BLaER1 treated with 17β-estradiol and CSF1 and Interleukin-3, amounts not matched to agents 10 nM and 100 nM (cell line): ENCODE results near the gene RABGAP1L.

Experiments
- H3K27ac ChIP-seq, 11 experiments: shearing (Covaris generic); formaldehyde crosslinking; 2 replicates each; pipeline ENCODE4 v1.8.1; 2022
- H3K27me3 ChIP-seq, 11 experiments: shearing (Covaris generic); formaldehyde crosslinking; 2 replicates each; pipeline ENCODE4 v1.8.1; 2022
- H3K36me3 ChIP-seq, 11 experiments: shearing (Covaris generic); formaldehyde crosslinking; 2 replicates each; pipeline ENCODE4 v1.8.1; 2022
- H3K4me1 ChIP-seq, 10 experiments: shearing (Covaris generic); formaldehyde crosslinking; 2 replicates each; pipeline ENCODE4 v1.8.1; 2022
- H3K4me2 ChIP-seq, 11 experiments: shearing (Covaris generic); formaldehyde crosslinking; 2 replicates each; pipeline ENCODE4 v1.8.1; 2022
- H3K4me3 ChIP-seq, 10 experiments: shearing (Covaris generic); formaldehyde crosslinking; 2 replicates each; pipeline ENCODE4 v1.8.1; 2022
- H3K9ac ChIP-seq, 11 experiments: shearing (Covaris generic); formaldehyde crosslinking; 2 replicates each; pipeline ENCODE4 v1.8.1; 2022
- H3K9me3 ChIP-seq, 11 experiments: shearing (Covaris generic); formaldehyde crosslinking; replicated peaks in 1 of 11; 2 replicates each; pipeline ENCODE4 v1.8.1; 2022
- H4K20me1 ChIP-seq, 11 experiments: shearing (Covaris generic); formaldehyde crosslinking; 2 replicates each; pipeline ENCODE4 v1.8.1; 2022
- Cebpa-rat ChIP-seq, 11 experiments: shearing (Covaris generic); IDR thresholded peaks; 2 replicates each; pipeline ENCODE4 v1.8.1; 2022

Gene RABGAP1L

DNA sequence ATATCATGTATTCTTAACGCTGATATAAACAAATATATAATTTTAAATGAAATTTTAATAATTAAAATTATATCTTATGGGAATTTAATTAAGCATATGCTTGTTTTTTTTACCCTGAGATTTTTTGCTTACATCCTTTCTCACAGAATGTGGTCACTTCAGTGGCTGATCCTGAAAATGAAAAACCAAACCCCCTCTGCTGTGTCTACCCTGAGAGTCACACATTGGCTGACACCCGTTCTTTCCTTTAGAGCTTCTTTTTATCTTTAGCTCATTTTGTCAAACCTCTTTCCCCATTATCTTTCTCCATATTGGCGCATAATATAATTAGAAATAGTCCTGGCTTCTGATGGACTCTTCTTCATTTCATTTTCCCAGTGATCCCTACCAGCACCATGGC, 829.7 kb downstream of the RABGAP1L start:
- Histone ChIP-seq H3K4me2 (peak overlapping the region in 3 of 11 experiments; percentile 78 to 81 (median 78); a peak in 2 of 22 replicates), H3K36me3 (peaks cover 0 to 12% (median 4%) of the 10 kb centered on the region in 11 experiments; a peak in 6 of 22 replicates), H3K27me3 (no peaks in the 10 kb centered on the region), H4K20me1 (no peaks in the 10 kb centered on the region), H3K4me3 (no peak overlapping the region), H3K9me3 (no peaks in the 10 kb centered on the region), H3K9ac (no peak overlapping the region), H3K4me1 (peaks cover 5 to 23% (median 15%) of the 10 kb centered on the region in 10 experiments; a peak in 19 of 20 replicates), H3K27ac (no peak overlapping the region)
- TF ChIP-seq Cebpa-rat (IDR thresholded peaks at IDR 0.05), result no peak

DNA sequence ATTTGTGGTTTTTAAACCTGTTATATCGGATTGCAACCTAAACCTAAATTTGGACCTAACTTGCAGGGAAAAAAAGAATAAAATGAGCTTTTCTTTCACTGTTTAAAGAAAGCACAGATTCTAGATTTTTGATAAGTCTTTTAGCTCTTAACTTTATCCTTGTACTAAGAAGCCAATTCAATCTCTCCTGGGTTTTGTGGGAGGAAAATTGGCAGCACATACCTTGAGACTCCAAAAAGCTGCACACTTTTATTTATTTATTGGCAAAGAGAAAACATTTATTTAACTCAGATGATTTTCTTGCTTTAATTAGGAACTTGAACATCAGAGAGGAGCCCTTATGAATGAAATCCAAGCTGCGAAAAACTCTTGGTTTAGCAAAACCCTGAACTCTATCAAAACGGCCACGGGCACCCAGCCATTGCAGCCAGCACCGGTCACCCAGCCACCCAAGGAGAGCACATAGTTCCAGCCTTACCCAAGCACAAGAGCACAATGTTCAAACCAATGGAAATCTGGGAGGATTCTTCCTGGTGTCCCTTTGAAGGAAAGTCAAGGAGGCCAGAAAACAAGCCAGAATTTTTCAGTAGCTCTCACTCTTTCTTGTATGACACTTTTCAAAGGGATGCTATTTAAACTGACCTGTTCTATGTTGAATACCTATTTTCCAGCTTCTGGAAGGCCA, 830.4 kb downstream of the RABGAP1L start:
- no peaks in the 10 kb centered on the region for H3K27me3 ChIP-seq
- H3K9ac ChIP-seq, result peak overlapping the region in 9 of 11 experiments; percentile 43 to 79 (median 71); a peak in 11 of 22 replicates
- H3K4me2 ChIP-seq, result peak overlapping the region; percentile 66 to 89 (median 80)
- TF ChIP-seq Cebpa-rat (IDR thresholded peaks at IDR 0.05), result no peak
- H3K9me3 ChIP-seq, result no peaks in the 10 kb centered on the region
- no peaks in the 10 kb centered on the region for H4K20me1 ChIP-seq
- H3K4me1 ChIP-seq, result peaks cover 5 to 23% (median 15%) of the 10 kb centered on the region in 10 experiments; a peak in 19 of 20 replicates
- H3K36me3 ChIP-seq, result peaks cover 0 to 14% (median 4%) of the 10 kb centered on the region in 11 experiments; a peak in 6 of 22 replicates
- H3K27ac ChIP-seq, result peak overlapping the region in 10 of 11 experiments; percentile 48 to 75 (median 69); a peak in 17 of 22 replicates
- peak overlapping the region in 7 of 10 experiments; percentile 48 to 57 (median 54); a peak in 12 of 20 replicates for H3K4me3 ChIP-seq

DNA sequence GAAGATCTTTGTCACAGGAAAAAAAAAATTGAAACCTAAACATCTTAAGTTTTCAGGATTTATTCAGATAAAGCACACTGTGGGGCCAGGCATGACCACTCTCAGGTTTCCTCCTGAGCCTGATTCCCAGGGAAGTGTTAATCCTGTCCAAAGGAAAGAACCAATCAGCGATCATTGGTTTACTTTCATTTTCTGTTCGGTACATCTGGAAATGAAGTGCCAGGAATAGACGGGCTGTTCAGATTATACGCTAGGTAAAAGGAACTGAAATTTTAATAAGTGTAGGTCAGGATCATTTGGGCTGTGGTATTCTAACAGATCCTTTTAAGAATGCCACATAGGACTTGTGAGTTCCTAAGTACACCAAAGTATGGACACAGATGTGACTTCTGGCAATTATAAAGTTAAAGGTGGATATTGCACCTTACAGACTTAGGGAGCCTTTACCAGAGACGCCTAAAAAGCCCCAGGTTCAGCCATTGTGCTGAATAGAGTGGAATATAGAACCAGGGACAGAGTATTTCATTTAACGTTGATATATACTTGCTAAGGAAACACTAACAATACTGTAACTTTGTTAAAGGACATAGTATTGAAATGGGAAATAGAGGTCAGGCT, 831.2 kb downstream of the RABGAP1L start:
- Histone ChIP-seq H3K4me1 (peaks cover 5 to 23% (median 15%) of the 10 kb centered on the region in 10 experiments; a peak in 19 of 20 replicates), H3K4me2 (peak overlapping the region; percentile 66 to 89 (median 80)), H4K20me1 (no peaks in the 10 kb centered on the region)

DNA sequence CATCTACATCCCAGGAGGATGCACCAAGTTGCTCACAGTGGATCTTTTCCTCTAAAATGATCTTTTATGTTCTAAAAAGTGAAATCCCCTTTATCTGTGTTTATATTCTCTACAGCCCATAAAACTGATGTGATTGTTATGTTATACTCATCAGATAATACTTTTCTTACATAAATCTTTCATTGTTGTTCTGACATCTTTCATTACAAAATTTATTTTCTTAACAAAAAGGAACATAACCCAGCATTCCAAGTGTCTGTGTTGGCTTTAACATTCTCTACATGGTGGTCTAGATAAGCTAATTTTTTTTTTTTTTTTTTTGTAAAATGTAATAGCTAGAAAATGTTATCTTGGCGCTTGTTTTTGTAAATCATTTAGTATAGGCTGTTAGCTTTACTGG, 832.2 kb downstream of the RABGAP1L start:
- no peak overlapping the region for H3K4me2 ChIP-seq
- no peaks in the 10 kb centered on the region for H3K27me3 ChIP-seq
- no peak overlapping the region for H3K9ac ChIP-seq
- H3K36me3 ChIP-seq, result peaks cover 0 to 31% (median 12%) of the 10 kb centered on the region in 11 experiments; a peak in 9 of 22 replicates
- H4K20me1 ChIP-seq, result no peaks in the 10 kb centered on the region
- H3K4me1 ChIP-seq, result peaks cover 5 to 23% (median 15%) of the 10 kb centered on the region in 10 experiments; a peak in 19 of 20 replicates
- TF ChIP-seq Cebpa-rat (IDR thresholded peaks at IDR 0.05), result no peak
- no peaks in the 10 kb centered on the region; a peak in 4 of 22 replicates for H3K9me3 ChIP-seq
- no peak overlapping the region for H3K4me3 ChIP-seq
- H3K27ac ChIP-seq, result no peak overlapping the region

More for the DNA sequence above, 831.2 kb downstream of the RABGAP1L start:
- peaks cover 0 to 21% (median 5%) of the 10 kb centered on the region in 11 experiments; a peak in 5 of 22 replicates for H3K36me3 ChIP-seq
- peak overlapping the region; percentile 42 to 79 (median 67); a peak in 21 of 22 replicates for H3K9ac ChIP-seq
- H3K9me3 ChIP-seq, result no peaks in the 10 kb centered on the region
- peak overlapping the region; percentile 46 to 61 (median 54) for H3K4me3 ChIP-seq
- peak overlapping the region; percentile 48 to 75 (median 69) for H3K27ac ChIP-seq
- TF ChIP-seq Cebpa-rat (IDR thresholded peaks at IDR 0.05), result no peak
- no peaks in the 10 kb centered on the region for H3K27me3 ChIP-seq

DNA sequence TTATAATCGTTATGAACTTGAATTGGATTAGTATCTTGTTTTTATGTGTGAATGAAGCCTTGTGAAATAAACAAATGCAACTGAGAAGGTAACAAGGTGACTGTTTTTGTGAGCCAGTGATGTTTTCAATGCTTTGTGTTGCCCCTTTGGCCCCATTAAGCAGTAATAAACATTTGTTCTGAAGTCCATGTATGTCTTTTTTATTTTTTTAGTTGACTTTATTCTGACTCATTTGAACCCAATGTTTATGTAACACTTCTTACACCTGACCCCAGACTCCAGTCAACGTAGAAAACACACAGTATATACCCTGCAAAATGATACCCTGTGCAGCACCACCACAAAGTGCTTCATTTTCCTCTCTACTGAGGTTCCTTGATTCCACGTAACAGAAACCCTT, 835.8 kb downstream of the RABGAP1L start:
- Histone ChIP-seq H3K9me3 (no peaks in the 10 kb centered on the region; a peak in 4 of 22 replicates), H3K4me3 (no peak overlapping the region), H3K36me3 (peaks cover 0 to 40% (median 10%) of the 10 kb centered on the region in 11 experiments; a peak in 9 of 22 replicates), H3K27ac (no peak overlapping the region), H4K20me1 (peaks cover 0 to 1% (median 0%) of the 10 kb centered on the region in 11 experiments; a peak in 3 of 22 replicates), H3K4me1 (peaks cover 10 to 26% (median 19%) of the 10 kb centered on the region in 10 experiments; a peak in 19 of 20 replicates), H3K9ac (no peak overlapping the region), H3K4me2 (no peak overlapping the region), H3K27me3 (no peaks in the 10 kb centered on the region)
- TF ChIP-seq Cebpa-rat (IDR thresholded peaks at IDR 0.05), result no peak

DNA sequence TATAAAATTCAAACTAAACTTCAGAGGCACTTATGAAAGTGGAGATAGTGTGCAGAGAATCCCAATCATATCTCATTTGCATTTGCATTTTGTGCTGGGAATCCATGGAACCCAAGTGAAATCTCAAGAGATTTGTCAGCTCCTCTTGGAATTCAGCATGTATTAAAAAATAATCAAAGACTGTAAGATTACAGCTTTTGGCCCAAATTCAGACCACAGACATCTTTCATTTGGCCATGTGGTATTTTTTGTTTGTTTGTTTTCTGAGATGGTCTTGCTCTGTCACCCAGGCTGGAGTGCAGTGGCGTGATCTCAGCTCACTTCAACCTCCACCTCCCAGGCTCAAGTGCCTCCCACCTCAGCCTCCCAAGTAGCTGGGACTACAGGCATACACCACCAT, 836.6 kb downstream of the RABGAP1L start:
- no peak overlapping the region for H3K9ac ChIP-seq
- H3K4me2 ChIP-seq, result no peak overlapping the region

DNA sequence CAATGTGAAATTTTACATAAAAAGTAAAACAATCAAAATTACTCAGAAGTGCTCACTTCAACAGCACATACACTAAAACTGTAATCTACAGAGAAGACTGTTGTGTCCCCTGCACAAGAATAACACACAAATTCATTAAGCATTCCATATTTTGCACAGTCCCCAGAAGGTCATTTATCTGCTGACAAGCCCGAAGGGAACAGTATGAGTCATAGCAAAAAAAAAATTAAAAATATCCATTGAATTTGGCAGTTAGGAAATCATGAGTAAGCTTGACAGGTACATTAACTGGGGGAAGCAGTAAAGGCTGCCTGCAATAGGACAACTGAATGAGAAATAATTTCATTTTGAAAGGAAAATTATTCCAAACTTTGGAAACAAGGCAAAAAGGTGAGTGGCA, 837.2 kb downstream of the RABGAP1L start:
- 0 out of 22 replicates have a peak overlapping the region, but pooled peaks of 1 of the 11 experiments have one; percentile 25 for H3K4me2 ChIP-seq
- H3K27me3 ChIP-seq, result no peaks in the 10 kb centered on the region
- peaks cover 0 to 42% (median 12%) of the 10 kb centered on the region in 11 experiments; a peak in 10 of 22 replicates for H3K36me3 ChIP-seq
- H3K9me3 ChIP-seq, result no peaks in the 10 kb centered on the region; a peak in 4 of 22 replicates
- no peak overlapping the region for H3K9ac ChIP-seq
- H3K4me1 ChIP-seq, result peaks cover 7 to 22% (median 17%) of the 10 kb centered on the region in 10 experiments
- no peak overlapping the region for H3K27ac ChIP-seq
- no peak for TF ChIP-seq Cebpa-rat (IDR thresholded peaks at IDR 0.05)
- H3K4me3 ChIP-seq, result no peak overlapping the region
- peaks cover 3 to 15% (median 9%) of the 10 kb centered on the region in 11 experiments; a peak in 17 of 22 replicates for H4K20me1 ChIP-seq

More for the DNA sequence above, 836.6 kb downstream of the RABGAP1L start:
- Histone ChIP-seq H3K4me3 (no peak overlapping the region), H4K20me1 (peaks cover 0 to 9% (median 3%) of the 10 kb centered on the region in 11 experiments; a peak in 10 of 22 replicates), H3K4me1 (peaks cover 4 to 18% (median 12%) of the 10 kb centered on the region in 10 experiments; a peak in 17 of 20 replicates), H3K27me3 (no peaks in the 10 kb centered on the region), H3K27ac (no peak overlapping the region), H3K9me3 (no peaks in the 10 kb centered on the region; a peak in 4 of 22 replicates), H3K36me3 (peaks cover 0 to 40% (median 10%) of the 10 kb centered on the region in 11 experiments; a peak in 9 of 22 replicates)
- TF ChIP-seq Cebpa-rat (IDR thresholded peaks at IDR 0.05), result no peak

DNA sequence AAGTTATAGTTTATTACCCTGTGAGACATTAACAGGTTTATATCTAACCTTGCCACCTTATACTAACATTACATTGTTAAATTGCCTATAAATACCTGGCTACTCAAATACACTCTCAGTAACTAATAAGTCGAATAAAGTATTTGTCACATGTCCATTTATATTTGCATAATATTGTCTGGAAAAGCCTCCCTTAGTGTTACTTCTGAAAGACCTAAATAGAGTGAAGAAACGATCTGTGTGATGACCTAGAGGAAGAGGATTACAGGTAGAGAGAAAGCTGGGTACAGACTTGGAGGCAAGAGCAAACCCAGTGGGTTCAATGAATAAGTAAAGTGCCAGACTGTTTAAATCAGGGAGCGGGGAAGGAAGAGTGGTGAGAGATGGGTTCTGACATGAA, 837.7 kb downstream of the RABGAP1L start:
- Histone ChIP-seq H3K4me3 (no peak overlapping the region), H3K27ac (no peak overlapping the region), H3K9ac (no peak overlapping the region), H3K9me3 (no peaks in the 10 kb centered on the region; a peak in 4 of 22 replicates), H3K4me1 (peaks cover 12 to 28% (median 23%) of the 10 kb centered on the region in 10 experiments), H4K20me1 (peaks cover 9 to 20% (median 15%) of the 10 kb centered on the region in 11 experiments; a peak in 18 of 22 replicates), H3K4me2 (no peak overlapping the region), H3K27me3 (no peaks in the 10 kb centered on the region), H3K36me3 (peaks cover 0 to 48% (median 17%) of the 10 kb centered on the region in 11 experiments; a peak in 10 of 22 replicates)
- no peak for TF ChIP-seq Cebpa-rat (IDR thresholded peaks at IDR 0.05)
